SK-N-SH (cell line): ENCODE results near the gene PRKCQ. TPM values are rescaled to one million over a fixed set of nuclear protein-coding genes. Genes with fewer than 3 reads are reported as not detected.

Experiments used
- CTCF ChIA-PET: fragments of 300-600, 350-600 bp; formaldehyde crosslinking; extraction: SDS; loops from one replicate; lab custom pipeline; 2021; lab: Yijun Ruan, JAX
- POLR2A ChIA-PET: fragments of 350-600 bp; sonication (Branson Sonifier 250); formaldehyde crosslinking; extraction: SDS; loops from one replicate; lab custom pipeline; 2020; ENCODE audit warnings: antibody characterized with exemption, inconsistent platforms; lab: Yijun Ruan, JAX
- DNase-seq: peaks from one replicate; pipeline ENCODE4 v3.0.0; 2012
- H2AFZ ChIP-seq: fragments of 200-600 bp; sonication (generic); 2 replicates; pipeline ENCODE4 v1.8.1; 2016; ENCODE audit warnings: antibody characterized with exemption, mild to moderate bottlenecking, low read depth
- H3F3A ChIP-seq: fragments of 200-600 bp; sonication (generic); replicated peaks from 2 replicates; pipeline ENCODE3; 2016; ENCODE audit warnings: antibody characterized with exemption, mild to moderate bottlenecking; ENCODE audit not compliant: insufficient read depth
- H3K27ac ChIP-seq, 2 experiments: fragments of 200-500 bp in 1 of 2; fragments of 200-600 bp in 1 of 2; sonication (Bioruptor generic) in 1 of 2; sonication (generic), shearing (Covaris generic) in 1 of 2; 2 replicates each; pipeline versions ENCODE4 v1.5.1 to v1.6.1; 2014 to 2016; ENCODE audit warnings: low read depth in 2 of 2, inconsistent platforms in 1 of 2, low read length in 1 of 2, mild to moderate bottlenecking in 1 of 2, mixed read lengths in 1 of 2
- H3K27me3 ChIP-seq: fragments of 200-600 bp; sonication (generic), shearing (Covaris generic); 2 replicates; pipeline ENCODE4 v1.6.1; 2016; ENCODE audit warnings: mixed run types; ENCODE audit not compliant: insufficient read depth
- H3K36me3 ChIP-seq, 2 experiments: fragments of 200-500 bp in 1 of 2; fragments of 200-600 bp in 1 of 2; sonication (Bioruptor generic) in 1 of 2; sonication (generic) in 1 of 2; replicated peaks in 1 of 2; 2 replicates each; pipeline versions ENCODE3 to v1.5.1; 2014 to 2016; ENCODE audit warnings: low read length in 1 of 2, mild to moderate bottlenecking in 1 of 2; ENCODE audit not compliant: insufficient read depth in 2 of 2, control insufficient read depth in 1 of 2
- H3K4me1 ChIP-seq, 2 experiments: fragments of 200-500 bp in 1 of 2; fragments of 200-600 bp in 1 of 2; sonication (Bioruptor generic) in 1 of 2; sonication (generic), shearing (Covaris generic) in 1 of 2; 2 replicates each; pipeline versions ENCODE4 v1.5.1 to v1.6.1; 2014 to 2016; ENCODE audit warnings: low read depth in 1 of 2, low read length in 1 of 2, mixed run types in 1 of 2; ENCODE audit not compliant: insufficient read depth in 2 of 2, control insufficient read depth in 1 of 2
- H3K4me2 ChIP-seq: fragments of 200-600 bp; sonication (generic), shearing (Covaris generic); 2 replicates; pipeline ENCODE4 v1.6.1; 2017; ENCODE audit warnings: mixed run types
- H3K4me3 ChIP-seq, 2 experiments: fragments of 200-500 bp in 1 of 2; fragments of 200-600 bp in 1 of 2; sonication (Bioruptor generic) in 1 of 2; sonication (generic), shearing (Covaris generic) in 1 of 2; 2 replicates each; pipeline versions ENCODE4 v1.5.1 to v1.8.1; 2014 to 2016; ENCODE audit warnings: low read depth in 2 of 2, inconsistent platforms in 1 of 2, low read length in 1 of 2, mild to moderate bottlenecking in 1 of 2, mixed read lengths in 1 of 2, moderate library complexity in 1 of 2
- H3K79me2 ChIP-seq: fragments of 200-600 bp; sonication (generic); 2 replicates; pipeline ENCODE4 v1.8.1; 2017; ENCODE audit warnings: mild to moderate bottlenecking; ENCODE audit not compliant: insufficient read depth
- H3K9ac ChIP-seq: fragments of 200-600 bp; sonication (generic); 2 replicates; pipeline ENCODE4 v1.6.1; 2017; ENCODE audit warnings: mixed run types
- H3K9me2 ChIP-seq: fragments of 200-600 bp; sonication (generic); 2 replicates; pipeline ENCODE4 v1.6.1; 2017; ENCODE audit warnings: mixed run types
- H3K9me3 ChIP-seq: fragments of 200-600 bp; sonication (generic); 2 replicates; pipeline ENCODE4 v1.6.1; 2017; ENCODE audit warnings: mixed run types, mild to moderate bottlenecking, moderate library complexity
- H4K20me1 ChIP-seq: fragments of 200-600 bp; sonication (generic); 2 replicates; pipeline ENCODE4 v1.6.1; 2017; ENCODE audit warnings: mild to moderate bottlenecking, mixed run types; ENCODE audit not compliant: insufficient read depth
- CHD2 ChIP-seq: fragments of 150-350 bp; IDR thresholded peaks from 2 replicates; pipeline ENCODE4 v1.6.1; 2018; ENCODE audit warnings: low read length; ENCODE audit not compliant: partially characterized antibody
- EP300 ChIP-seq, 2 experiments: IDR thresholded peaks; 2 replicates each; pipeline versions ENCODE4 v1.4.0 to v1.6.1; 2012; ENCODE audit warnings: borderline replicate concordance in 1 of 2, low read depth in 1 of 2, low read length in 1 of 2
- GATA2 ChIP-seq: sonication (generic); formaldehyde crosslinking; IDR thresholded peaks from 2 replicates; pipeline ENCODE4 v1.5.0; 2020; ENCODE audit warnings: mild to moderate bottlenecking, missing genetic modification reagents
- NFIC ChIP-seq: IDR thresholded peaks from 2 replicates; pipeline ENCODE4 v1.4.0; 2012; ENCODE audit warnings: borderline replicate concordance
- NRF1 ChIP-seq: IDR thresholded peaks from 2 replicates; pipeline ENCODE4 v1.6.1; 2012; ENCODE audit warnings: low read depth, mild to moderate bottlenecking, low read length
- PBX3 ChIP-seq: IDR thresholded peaks from 2 replicates; pipeline ENCODE4; 2012
- RCOR1 ChIP-seq: fragments of 150-350 bp; IDR thresholded peaks from 2 replicates; pipeline ENCODE4 v1.6.1; 2017; ENCODE audit warnings: antibody characterized with exemption, low read length
- RFX5 ChIP-seq: IDR thresholded peaks from 2 replicates; pipeline ENCODE4 v1.6.1; 2012; ENCODE audit warnings: mild to moderate bottlenecking, improper control_type of control experiment, low read length
- RXRA ChIP-seq: IDR thresholded peaks from 2 replicates; pipeline ENCODE4 v1.4.0; 2012; ENCODE audit warnings: low read depth, mild to moderate bottlenecking, borderline replicate concordance
- TCF12 ChIP-seq: IDR thresholded peaks from 2 replicates; pipeline ENCODE4 v1.4.0; 2012
- TEAD4 ChIP-seq: IDR thresholded peaks from 2 replicates; pipeline ENCODE4 v1.4.0; 2012; ENCODE audit warnings: mild to moderate bottlenecking, borderline replicate concordance; ENCODE audit not compliant: insufficient read depth
- USF2 ChIP-seq: fragments of 150-350 bp; IDR thresholded peaks from 2 replicates; pipeline ENCODE4 v1.6.1; 2017; ENCODE audit warnings: antibody characterized with exemption, low read length, low read depth, borderline replicate concordance
- YY1 ChIP-seq: IDR thresholded peaks from 2 replicates; pipeline ENCODE4 v1.4.0; 2012; ENCODE audit warnings: low read depth, mild to moderate bottlenecking
- WGBS: methylation state at CpG from one replicate; pipeline ENCODE4 v1.1.6; 2017; ENCODE audit warnings: low lambda C conversion rate; 5-methylcytosine and 5-hydroxymethylcytosine counted together
- polyA plus RNA-seq, 3 experiments: library from polyadenylated mRNA; depleted of rRNA; stranded (reverse); fragments of >200 nt; gene quantifications; 2 replicates each; pipeline ENCODE4 v1.2.3, GENCODE V29; 2012
- TF ChIP-seq, protein P1 (sequence below): IDR thresholded peaks from 2 replicates; pipeline ENCODE4 v1.6.1; 2012; ENCODE audit warnings: mild to moderate bottlenecking, low read depth, low read length, moderate library complexity
- TF ChIP-seq, protein P2 (sequence below): IDR thresholded peaks from 2 replicates; pipeline ENCODE4 v1.4.0; 2012; ENCODE audit warnings: low read depth

The PRKCQ gene
- polyA plus RNA-seq, 1 of the 3 experiments (the other 2 are of a cell fraction): 0.18 TPM

DNA sequence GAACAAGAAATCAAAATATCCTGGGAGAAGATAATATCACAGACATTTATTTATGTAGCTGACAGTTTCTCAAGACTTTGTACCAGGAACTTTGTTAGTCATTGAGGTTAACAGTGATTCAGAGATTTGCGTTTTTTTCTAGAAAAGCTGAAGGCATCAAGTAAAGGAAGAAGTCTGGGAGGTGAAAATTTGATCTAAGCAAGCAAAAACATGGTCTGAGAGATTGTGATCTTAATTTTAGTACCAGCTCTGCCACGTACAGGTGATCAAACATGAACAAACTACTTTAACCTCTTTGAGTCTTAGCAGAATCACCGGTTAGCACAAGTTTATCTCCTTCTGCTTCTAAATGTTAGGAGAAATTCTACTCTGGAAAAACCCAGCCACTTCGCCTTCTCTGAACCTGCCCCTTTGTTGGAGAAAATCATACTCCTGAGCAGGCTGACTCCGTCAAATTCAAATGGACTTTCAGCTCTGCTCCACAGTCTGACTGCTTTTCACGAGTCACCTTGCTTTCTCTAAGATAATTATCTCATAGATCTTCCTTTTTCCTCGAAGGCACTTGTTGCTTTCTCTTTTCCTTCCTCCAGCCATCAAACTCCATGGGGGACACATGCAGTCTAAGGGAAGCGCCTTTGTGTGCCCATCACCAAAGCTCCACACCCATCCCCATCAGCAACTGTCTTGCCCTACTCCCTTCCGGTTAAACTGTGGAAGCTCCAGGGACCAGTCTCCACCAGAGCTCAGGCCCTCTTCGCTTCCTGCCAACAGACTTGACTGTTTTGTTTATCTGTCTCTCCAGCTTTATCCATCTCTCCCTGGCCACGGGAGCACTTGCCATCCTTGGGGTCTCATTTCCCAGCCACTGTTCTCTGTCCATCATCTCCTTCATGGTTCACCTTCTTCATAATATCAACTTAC lies 86.3 kb downstream of the PRKCQ start:
- ChIA-PET CTCF (interaction anchor here (1.6 kb wide), 1 partner anchor 13 kb away, joined by 3 read pairs; no protein-coding TSS in a partner anchor), POLR2A (no interaction called here)
- Histone ChIP-seq H3F3A (no peaks in the 10 kb centered on the region), H3K36me3 (no peaks in the 10 kb centered on the region), H3K4me3 (no peak overlapping the region), H3K9me2 (no peaks in the 10 kb centered on the region), H3K4me2 (no peak overlapping the region), H3K9me3 (no peaks in the 10 kb centered on the region), H3K27me3 (peaks cover 13% of the 10 kb centered on the region; the same call in 1 of the 2 replicates), H4K20me1 (no peaks in the 10 kb centered on the region), H3K79me2 (no peaks in the 10 kb centered on the region), H3K4me1 (peaks cover 0 to 5% of the 10 kb centered on the region in 2 experiments; a peak in 1 of 4 replicates), H2AFZ (no peak overlapping the region), H3K27ac (no peak overlapping the region), H3K9ac (no peak overlapping the region)
- no peak for DNase-seq
- TF ChIP-seq, protein P1, sequence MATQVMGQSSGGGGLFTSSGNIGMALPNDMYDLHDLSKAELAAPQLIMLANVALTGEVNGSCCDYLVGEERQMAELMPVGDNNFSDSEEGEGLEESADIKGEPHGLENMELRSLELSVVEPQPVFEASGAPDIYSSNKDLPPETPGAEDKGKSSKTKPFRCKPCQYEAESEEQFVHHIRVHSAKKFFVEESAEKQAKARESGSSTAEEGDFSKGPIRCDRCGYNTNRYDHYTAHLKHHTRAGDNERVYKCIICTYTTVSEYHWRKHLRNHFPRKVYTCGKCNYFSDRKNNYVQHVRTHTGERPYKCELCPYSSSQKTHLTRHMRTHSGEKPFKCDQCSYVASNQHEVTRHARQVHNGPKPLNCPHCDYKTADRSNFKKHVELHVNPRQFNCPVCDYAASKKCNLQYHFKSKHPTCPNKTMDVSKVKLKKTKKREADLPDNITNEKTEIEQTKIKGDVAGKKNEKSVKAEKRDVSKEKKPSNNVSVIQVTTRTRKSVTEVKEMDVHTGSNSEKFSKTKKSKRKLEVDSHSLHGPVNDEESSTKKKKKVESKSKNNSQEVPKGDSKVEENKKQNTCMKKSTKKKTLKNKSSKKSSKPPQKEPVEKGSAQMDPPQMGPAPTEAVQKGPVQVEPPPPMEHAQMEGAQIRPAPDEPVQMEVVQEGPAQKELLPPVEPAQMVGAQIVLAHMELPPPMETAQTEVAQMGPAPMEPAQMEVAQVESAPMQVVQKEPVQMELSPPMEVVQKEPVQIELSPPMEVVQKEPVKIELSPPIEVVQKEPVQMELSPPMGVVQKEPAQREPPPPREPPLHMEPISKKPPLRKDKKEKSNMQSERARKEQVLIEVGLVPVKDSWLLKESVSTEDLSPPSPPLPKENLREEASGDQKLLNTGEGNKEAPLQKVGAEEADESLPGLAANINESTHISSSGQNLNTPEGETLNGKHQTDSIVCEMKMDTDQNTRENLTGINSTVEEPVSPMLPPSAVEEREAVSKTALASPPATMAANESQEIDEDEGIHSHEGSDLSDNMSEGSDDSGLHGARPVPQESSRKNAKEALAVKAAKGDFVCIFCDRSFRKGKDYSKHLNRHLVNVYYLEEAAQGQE: no peak
- TF ChIP-seq PBX3: no peak
- TF ChIP-seq NFIC: no peak
- TF ChIP-seq TEAD4: no peak
- TF ChIP-seq NRF1: no peak
- no peak for TF ChIP-seq CHD2
- TF ChIP-seq USF2: no peak
- no peak for TF ChIP-seq EP300 (IDR thresholded peaks at IDR 0.05; ENCODE audit: borderline replicate concordance in 1 of 2, low read depth in 1 of 2, low read length in 1 of 2)
- no peak for TF ChIP-seq GATA2 (CRISPR knock-in tag)
- TF ChIP-seq, protein P2, sequence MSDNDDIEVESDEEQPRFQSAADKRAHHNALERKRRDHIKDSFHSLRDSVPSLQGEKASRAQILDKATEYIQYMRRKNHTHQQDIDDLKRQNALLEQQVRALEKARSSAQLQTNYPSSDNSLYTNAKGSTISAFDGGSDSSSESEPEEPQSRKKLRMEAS: no peak
- TF ChIP-seq RFX5: no peak
- TF ChIP-seq RCOR1: no peak
- no peak for TF ChIP-seq RXRA
- TF ChIP-seq TCF12: no peak
- no peak for TF ChIP-seq YY1
- WGBS: 40% methylated on average over 11 of the region's 11 CpGs
